ENCODE data around the gene ZIC5. TPM values are rescaled to one million over a fixed set of nuclear protein-coding genes. Genes with fewer than 3 reads are reported as not detected.

Gene ZIC5
- total and polyA plus RNA-seq, 2 of the 4 experiments (the other 2 are of a cell fraction), result not detected

DNA sequence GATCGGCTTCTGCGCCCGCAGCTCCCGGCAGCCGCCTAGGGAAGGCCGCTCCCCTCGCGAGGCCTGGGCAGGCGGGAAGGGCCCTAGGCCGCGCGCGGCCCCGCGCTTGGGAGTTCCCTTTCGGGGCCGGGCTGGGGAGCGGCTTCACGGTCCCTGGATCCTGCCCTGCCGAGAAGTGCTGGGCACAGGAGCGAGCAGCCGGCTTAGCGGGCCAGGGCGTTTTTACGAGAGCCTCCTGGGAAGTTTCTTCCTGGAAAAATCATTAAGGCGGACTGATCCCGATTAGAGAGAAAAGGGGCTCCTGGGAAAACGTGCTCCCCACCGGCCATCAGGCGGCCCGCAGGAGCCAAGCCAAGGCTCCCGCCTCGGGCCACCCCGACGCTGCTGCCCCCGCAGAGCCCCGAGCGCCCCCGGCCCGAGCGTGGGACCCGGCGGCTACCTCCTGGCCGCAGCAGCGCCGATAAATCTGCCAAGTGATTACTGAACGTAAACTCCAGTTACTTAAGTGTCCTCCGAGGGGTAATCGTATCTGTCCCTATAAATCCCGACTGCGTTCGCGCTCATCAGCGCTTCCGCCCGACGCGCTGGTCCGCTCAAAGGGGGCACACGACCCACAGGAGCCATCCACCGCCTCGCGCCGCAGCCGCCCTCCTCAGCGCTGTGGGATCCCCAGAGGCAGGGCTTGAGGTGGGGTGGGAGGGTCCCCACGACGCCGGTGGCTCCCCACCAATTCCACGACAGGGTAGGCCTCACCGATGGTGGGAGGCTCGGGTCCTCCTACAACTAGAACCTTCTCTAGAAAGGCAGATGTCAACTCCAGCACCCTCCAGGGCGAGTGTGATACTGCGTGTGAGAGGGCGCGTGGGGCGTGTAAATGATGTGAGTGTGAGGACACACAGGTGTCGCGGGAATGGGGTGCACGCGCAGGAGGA, 2.8 kb downstream of the ZIC5 start:
- peak overlapping the region; percentile 42 for H2AFZ ChIP-seq (replicated peaks; ENCODE audit: low read length, poor library complexity)
- no peak overlapping the region for H2BK15ac ChIP-seq (ENCODE audit: low read depth, low read length)
- H3K27me3 ChIP-seq (ENCODE audit: control insufficient read depth, insufficient read depth, low read length), result peaks cover 90% of the 10 kb centered on the region
- no peaks in the 10 kb centered on the region; the same call in 1 of the 2 replicates for H4K20me1 ChIP-seq (ENCODE audit: insufficient read depth, low read length)
- POLR2A ChIA-PET (ENCODE audit: unreplicated experiment), result no interaction called here
- H3K79me1 ChIP-seq (ENCODE audit: low read depth in 1 of 2, low read length in 2 of 2), result no peaks in the 10 kb centered on the region
- H3K4me2 ChIP-seq (ENCODE audit: low read depth, low read length), result no peak overlapping the region
- H3K14ac ChIP-seq (replicated peaks; ENCODE audit: low read depth, low read length), result no peak overlapping the region
- no peak overlapping the region for H3K9ac ChIP-seq (ENCODE audit: low read depth, low read length)
- H3K23ac ChIP-seq (ENCODE audit: low read depth, low read length), result no peak overlapping the region
- H2BK120ac ChIP-seq (ENCODE audit: low read depth, low read length), result no peak overlapping the region
- H3K4ac ChIP-seq (ENCODE audit: low read depth, low read length), result no peak overlapping the region
- peaks cover 18% of the 10 kb centered on the region for H3K9me3 ChIP-seq (ENCODE audit: control insufficient read depth, insufficient read depth, low read length)
- no peak overlapping the region for H4K8ac ChIP-seq (ENCODE audit: low read depth in 2 of 2, low read length in 2 of 2)
- H3K18ac ChIP-seq (ENCODE audit: low read depth, low read length), result no peak overlapping the region
- H3K36me3 ChIP-seq (ENCODE audit: control insufficient read depth, insufficient read depth, low read length), result no peaks in the 10 kb centered on the region
- in situ Hi-C loops (cut with MboI; ENCODE audit: low sequenced_read_pairs) (no loop called here), intact Hi-C loops (cut with micrococcal nuclease) (no loop called here), dilution Hi-C loops (cut with HindIII; ENCODE audit: low sequenced_read_pairs, unreplicated experiment) (no loop called here)
- DNase-seq, result no peak
- H3K4me1 ChIP-seq (ENCODE audit: control insufficient read depth, insufficient read depth, low read length), result peaks cover 2% of the 10 kb centered on the region; the same call in 1 of the 2 replicates
- no peaks in the 10 kb centered on the region for H3K9me1 ChIP-seq (ENCODE audit: insufficient read depth, low read length)
- no TSS peak for BruUV-seq (replicated peaks)
- 5% methylated on average over 14 of the region's 81 CpGs; no CpG with 5 or more reads in 1 of the 2 experiments for WGBS, 2 experiments (ENCODE audit: extremely low coverage in 2 of 2, insufficient read length in 1 of 2)
- H3K4me3 ChIP-seq (ENCODE audit: insufficient read depth, low read depth, low read length), result no peak overlapping the region
- no peak overlapping the region for H4K91ac ChIP-seq (ENCODE audit: insufficient read depth, low read depth, low read length)
- CTCF ChIA-PET, result no interaction called here
- H2BK20ac ChIP-seq (ENCODE audit: low read depth, low read length), result no peak overlapping the region
- H3K27ac ChIP-seq (ENCODE audit: insufficient read depth, low read length), result no peak overlapping the region
- H4K5ac ChIP-seq (ENCODE audit: low read depth, low read length), result no peak overlapping the region
- peak; percentile 57; the same call in 1 of the 2 replicates for ATAC-seq (ENCODE audit: low read depth)
- no peak overlapping the region for H3K56ac ChIP-seq (ENCODE audit: extremely low read depth, insufficient read depth, low read length)
- H2AK9ac ChIP-seq (replicated peaks; ENCODE audit: low read depth, low read length, poor library complexity), result no peak overlapping the region
- H2BK5ac ChIP-seq (ENCODE audit: low read depth, low read length, poor library complexity, severe bottlenecking), result no peak overlapping the region
- no peak overlapping the region for H2AK5ac ChIP-seq (ENCODE audit: low read depth, low read length)
- no peak for TF ChIP-seq SMC3 (IDR thresholded peaks at IDR 0.05; ENCODE audit: low read depth, low read length)
- no peak for TF ChIP-seq MAZ (IDR thresholded peaks at IDR 0.05; ENCODE audit: borderline replicate concordance, low read depth, low read length)
- no peak for TF ChIP-seq RAD21 (IDR thresholded peaks at IDR 0.05; ENCODE audit: low read length)
- TF ChIP-seq, protein P1, sequence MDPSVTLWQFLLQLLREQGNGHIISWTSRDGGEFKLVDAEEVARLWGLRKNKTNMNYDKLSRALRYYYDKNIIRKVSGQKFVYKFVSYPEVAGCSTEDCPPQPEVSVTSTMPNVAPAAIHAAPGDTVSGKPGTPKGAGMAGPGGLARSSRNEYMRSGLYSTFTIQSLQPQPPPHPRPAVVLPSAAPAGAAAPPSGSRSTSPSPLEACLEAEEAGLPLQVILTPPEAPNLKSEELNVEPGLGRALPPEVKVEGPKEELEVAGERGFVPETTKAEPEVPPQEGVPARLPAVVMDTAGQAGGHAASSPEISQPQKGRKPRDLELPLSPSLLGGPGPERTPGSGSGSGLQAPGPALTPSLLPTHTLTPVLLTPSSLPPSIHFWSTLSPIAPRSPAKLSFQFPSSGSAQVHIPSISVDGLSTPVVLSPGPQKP (IDR thresholded peaks at IDR 0.05; ENCODE audit: borderline replicate concordance, low read depth, low read length), result no peak
- TF ChIP-seq BHLHE40 (IDR thresholded peaks at IDR 0.05; ENCODE audit: low read depth, low read length), result no peak
- TF ChIP-seq RCOR1 (IDR thresholded peaks at IDR 0.05; ENCODE audit: insufficient replicate concordance, low read length), result no peak
- TF ChIP-seq POLR2A (IDR thresholded peaks at IDR 0.05; ENCODE audit: low read depth, low read length), result no peak
- TF ChIP-seq MAFK (IDR thresholded peaks at IDR 0.05; ENCODE audit: low read depth, low read length), result no peak
- TF ChIP-seq, protein P2, sequence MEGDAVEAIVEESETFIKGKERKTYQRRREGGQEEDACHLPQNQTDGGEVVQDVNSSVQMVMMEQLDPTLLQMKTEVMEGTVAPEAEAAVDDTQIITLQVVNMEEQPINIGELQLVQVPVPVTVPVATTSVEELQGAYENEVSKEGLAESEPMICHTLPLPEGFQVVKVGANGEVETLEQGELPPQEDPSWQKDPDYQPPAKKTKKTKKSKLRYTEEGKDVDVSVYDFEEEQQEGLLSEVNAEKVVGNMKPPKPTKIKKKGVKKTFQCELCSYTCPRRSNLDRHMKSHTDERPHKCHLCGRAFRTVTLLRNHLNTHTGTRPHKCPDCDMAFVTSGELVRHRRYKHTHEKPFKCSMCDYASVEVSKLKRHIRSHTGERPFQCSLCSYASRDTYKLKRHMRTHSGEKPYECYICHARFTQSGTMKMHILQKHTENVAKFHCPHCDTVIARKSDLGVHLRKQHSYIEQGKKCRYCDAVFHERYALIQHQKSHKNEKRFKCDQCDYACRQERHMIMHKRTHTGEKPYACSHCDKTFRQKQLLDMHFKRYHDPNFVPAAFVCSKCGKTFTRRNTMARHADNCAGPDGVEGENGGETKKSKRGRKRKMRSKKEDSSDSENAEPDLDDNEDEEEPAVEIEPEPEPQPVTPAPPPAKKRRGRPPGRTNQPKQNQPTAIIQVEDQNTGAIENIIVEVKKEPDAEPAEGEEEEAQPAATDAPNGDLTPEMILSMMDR (conservative IDR thresholded peaks at IDR 0.05; ENCODE audit: low read depth, low read length), result no peak
- no peak for TF ChIP-seq FOS (IDR thresholded peaks at IDR 0.05; ENCODE audit: low read depth, low read length)
- TF ChIP-seq, protein P3, sequence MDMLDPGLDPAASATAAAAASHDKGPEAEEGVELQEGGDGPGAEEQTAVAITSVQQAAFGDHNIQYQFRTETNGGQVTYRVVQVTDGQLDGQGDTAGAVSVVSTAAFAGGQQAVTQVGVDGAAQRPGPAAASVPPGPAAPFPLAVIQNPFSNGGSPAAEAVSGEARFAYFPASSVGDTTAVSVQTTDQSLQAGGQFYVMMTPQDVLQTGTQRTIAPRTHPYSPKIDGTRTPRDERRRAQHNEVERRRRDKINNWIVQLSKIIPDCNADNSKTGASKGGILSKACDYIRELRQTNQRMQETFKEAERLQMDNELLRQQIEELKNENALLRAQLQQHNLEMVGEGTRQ (IDR thresholded peaks at IDR 0.05; ENCODE audit: low read depth, low read length), result no peak
- no peak for TF ChIP-seq CEBPB (IDR thresholded peaks at IDR 0.05; ENCODE audit: low read depth, low read length)
- no peak for TF ChIP-seq MXI1 (IDR thresholded peaks at IDR 0.05; ENCODE audit: borderline replicate concordance, low read depth, low read length)
- TF ChIP-seq NFE2L2 (IDR thresholded peaks at IDR 0.05; ENCODE audit: low read depth, low read length), result no peak
- TF ChIP-seq CHD1 (IDR thresholded peaks at IDR 0.05; ENCODE audit: low read depth, low read length), result no peak
